Right ventricle myocardium superior (tissue), 1 donor: ENCODE measurements around the gene BCO2. TPM values are rescaled to one million over a fixed set of nuclear protein-coding genes. Genes with fewer than 3 reads are reported as not detected.

Experiments used
- total RNA-seq: library from RNA; stranded (reverse); fragmentation: NEBNext Ultra II Directional; extraction: Animal tissue kit (Norgen Biotek cat#: 25700); gene quantifications from one replicate; pipeline ENCODE4 v1.2.1, GENCODE V29; 2021
- donor health status: DM: no; HTN: yes; CAD: no; lungs with severe emphysema.

Gene BCO2
- total RNA-seq, 1 donor from 2014 or later: 151 TPM

Other genes with a start within 250 kb of the BCO2 start
- gene DIXDC1, start 238.2 kb upstream of the BCO2 start, total RNA-seq: 19.3 TPM
- 154 TPM for gene DLAT, start 150.1 kb upstream of the BCO2 start, total RNA-seq
- 1.3 TPM for gene PIH1D2, start 101.5 kb upstream of the BCO2 start, total RNA-seq
- gene NKAPD1, start 101.2 kb upstream of the BCO2 start, total RNA-seq: 6.5 TPM
- gene TIMM8B, start 88.8 kb upstream of the BCO2 start, total RNA-seq: 173 TPM
- 255 TPM for gene SDHD, start 88.6 kb upstream of the BCO2 start, total RNA-seq
- gene IL18, start 11.4 kb upstream of the BCO2 start, total RNA-seq: 1.9 TPM
- not detected for gene TEX12, start 8.1 kb upstream of the BCO2 start, total RNA-seq
- gene PTS, start 50.9 kb downstream of the BCO2 start, total RNA-seq: 28.7 TPM
- not detected for gene PLET1, start 85.3 kb downstream of the BCO2 start, total RNA-seq